Osteoblast (primary cell): ENCODE results near the gene RSPH6A. TPM values are rescaled to one million over a fixed set of nuclear protein-coding genes. Genes with fewer than 3 reads are reported as not detected.

ENCODE experiments used
- DNase-seq: peaks from one replicate; pipeline ENCODE4 v3.0.0; 2011; ENCODE audit warnings: low spot score, mixed read lengths; ENCODE audit not compliant: insufficient read length; ENCODE audit errors: missing footprints
- H2AFZ ChIP-seq: 2 replicates; pipeline ENCODE4 v1.6.0; 2011; ENCODE audit warnings: mild to moderate bottlenecking, low read length
- H3K27ac ChIP-seq: 2 replicates; pipeline ENCODE4 v1.5.1; 2011; ENCODE audit warnings: mild to moderate bottlenecking, low read depth, low read length, moderate library complexity
- H3K27me3 ChIP-seq: 2 replicates; pipeline ENCODE4 v1.6.0; 2012; ENCODE audit warnings: mild to moderate bottlenecking, control low read depth, inconsistent platforms, low read length, moderate library complexity; ENCODE audit not compliant: insufficient read depth
- H3K36me3 ChIP-seq: 2 replicates; pipeline ENCODE4 v1.5.1; 2011; ENCODE audit warnings: mild to moderate bottlenecking, low read length, control low read depth, moderate library complexity; ENCODE audit not compliant: insufficient read depth
- H3K4me1 ChIP-seq: 2 replicates; pipeline ENCODE4 v1.5.1; 2011; ENCODE audit warnings: mild to moderate bottlenecking, low read length, control low read depth, moderate library complexity; ENCODE audit not compliant: insufficient read depth
- H3K4me2 ChIP-seq: 2 replicates; pipeline ENCODE4 v1.6.0; 2011; ENCODE audit warnings: mild to moderate bottlenecking, low read length; ENCODE audit not compliant: insufficient read depth
- H3K4me3 ChIP-seq: fragments of 200-600 bp; sonication (generic); 3 replicates; pipeline ENCODE4 v1.5.1; 2012; ENCODE audit warnings: mild to moderate bottlenecking, low read length, inconsistent platforms; ENCODE audit not compliant: insufficient read depth
- H3K79me2 ChIP-seq: 2 replicates; pipeline ENCODE4 v1.6.0; 2012; ENCODE audit warnings: mild to moderate bottlenecking, low read length, control low read depth, inconsistent platforms; ENCODE audit not compliant: insufficient read depth
- H3K9me3 ChIP-seq: 2 replicates; pipeline ENCODE4 v1.5.1; 2011; ENCODE audit warnings: low read depth, low read length, control low read depth
- H4K20me1 ChIP-seq: 2 replicates; pipeline ENCODE4 v1.6.0; 2012; ENCODE audit warnings: mild to moderate bottlenecking, low read length, control low read depth; ENCODE audit not compliant: insufficient read depth
- total RNA-seq: library from RNA; depleted of rRNA; stranded (reverse); fragments of >200 nt; gene quantifications from 2 replicates; pipeline ENCODE4 v1.2.3, GENCODE V29; 2012
- TF ChIP-seq, protein P1 (sequence below): IDR thresholded peaks from 2 replicates; pipeline ENCODE4 v1.5.1; 2011; ENCODE audit warnings: mild to moderate bottlenecking, low read depth, low read length, moderate library complexity; ENCODE audit errors: extremely low read depth

Gene RSPH6A
- total RNA-seq, 1 donor = under 0.01 TPM

DNA sequence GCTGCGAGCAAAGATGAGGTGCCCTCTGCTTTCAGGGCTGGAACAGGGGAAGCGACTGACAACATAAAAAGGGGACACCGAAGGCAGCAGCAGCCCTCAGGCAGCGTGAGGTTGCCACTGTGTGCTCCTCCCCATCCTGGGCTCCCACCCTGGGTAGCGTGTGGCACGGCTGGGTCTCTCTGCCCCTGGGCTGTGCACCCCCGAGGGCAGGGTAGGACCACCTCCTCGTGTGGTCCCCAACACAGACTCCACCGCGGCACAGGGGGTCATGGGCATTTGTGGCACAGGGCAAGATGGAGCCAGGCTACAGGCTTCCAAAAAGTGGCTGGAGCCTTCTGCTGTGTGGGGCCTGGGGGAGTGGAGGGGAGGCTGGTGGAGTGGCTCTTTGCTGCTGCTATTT is 6.5 kb upstream of the RSPH6A start:
- H4K20me1 ChIP-seq = peaks cover 3% of the 10 kb centered on the region
- no peaks in the 10 kb centered on the region for H3K4me1 ChIP-seq
- no peak overlapping the region for H3K4me3 ChIP-seq
- TF ChIP-seq, protein P1, sequence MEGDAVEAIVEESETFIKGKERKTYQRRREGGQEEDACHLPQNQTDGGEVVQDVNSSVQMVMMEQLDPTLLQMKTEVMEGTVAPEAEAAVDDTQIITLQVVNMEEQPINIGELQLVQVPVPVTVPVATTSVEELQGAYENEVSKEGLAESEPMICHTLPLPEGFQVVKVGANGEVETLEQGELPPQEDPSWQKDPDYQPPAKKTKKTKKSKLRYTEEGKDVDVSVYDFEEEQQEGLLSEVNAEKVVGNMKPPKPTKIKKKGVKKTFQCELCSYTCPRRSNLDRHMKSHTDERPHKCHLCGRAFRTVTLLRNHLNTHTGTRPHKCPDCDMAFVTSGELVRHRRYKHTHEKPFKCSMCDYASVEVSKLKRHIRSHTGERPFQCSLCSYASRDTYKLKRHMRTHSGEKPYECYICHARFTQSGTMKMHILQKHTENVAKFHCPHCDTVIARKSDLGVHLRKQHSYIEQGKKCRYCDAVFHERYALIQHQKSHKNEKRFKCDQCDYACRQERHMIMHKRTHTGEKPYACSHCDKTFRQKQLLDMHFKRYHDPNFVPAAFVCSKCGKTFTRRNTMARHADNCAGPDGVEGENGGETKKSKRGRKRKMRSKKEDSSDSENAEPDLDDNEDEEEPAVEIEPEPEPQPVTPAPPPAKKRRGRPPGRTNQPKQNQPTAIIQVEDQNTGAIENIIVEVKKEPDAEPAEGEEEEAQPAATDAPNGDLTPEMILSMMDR = no peak
- H2AFZ ChIP-seq = no peak overlapping the region
- H3K36me3 ChIP-seq = peaks cover 41% of the 10 kb centered on the region
- H3K79me2 ChIP-seq = no peaks in the 10 kb centered on the region
- H3K27ac ChIP-seq = no peak overlapping the region
- no peak overlapping the region for H3K4me2 ChIP-seq
- no peaks in the 10 kb centered on the region for H3K27me3 ChIP-seq
- no peak for DNase-seq
- H3K9me3 ChIP-seq = no peaks in the 10 kb centered on the region

DNA sequence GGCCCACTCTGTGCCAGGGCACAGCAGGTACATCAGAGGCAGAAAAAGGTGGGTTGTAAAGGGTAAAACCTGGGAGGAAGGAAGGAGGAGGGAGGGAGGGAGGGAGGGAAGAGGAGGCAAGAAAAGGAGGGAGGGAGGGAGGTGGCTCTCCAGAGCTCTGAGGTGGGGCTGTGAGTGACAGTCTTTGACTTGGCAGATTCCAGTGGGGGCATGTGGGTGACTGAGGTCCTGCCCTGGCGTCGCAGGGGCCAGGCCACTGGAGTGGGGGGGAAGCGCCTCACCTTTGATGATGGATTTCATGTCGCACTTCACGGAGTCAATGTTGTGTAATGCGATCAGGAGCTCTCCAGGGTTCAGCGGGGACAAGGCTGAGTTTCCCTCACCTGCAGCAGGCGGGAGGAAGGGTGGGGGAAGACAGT is 6.0 kb upstream of the RSPH6A start:
- H3K27ac ChIP-seq = no peak overlapping the region
- peak; percentile 78 for DNase-seq
- H3K27me3 ChIP-seq = no peaks in the 10 kb centered on the region
- no peaks in the 10 kb centered on the region for H3K4me1 ChIP-seq
- peaks cover 40% of the 10 kb centered on the region for H3K36me3 ChIP-seq
- TF ChIP-seq, protein P1 = no peak
- no peak overlapping the region for H2AFZ ChIP-seq
- peaks cover 3% of the 10 kb centered on the region for H4K20me1 ChIP-seq
- H3K4me2 ChIP-seq = no peak overlapping the region
- H3K9me3 ChIP-seq = no peaks in the 10 kb centered on the region
- no peaks in the 10 kb centered on the region for H3K79me2 ChIP-seq
- no peak overlapping the region for H3K4me3 ChIP-seq

DNA sequence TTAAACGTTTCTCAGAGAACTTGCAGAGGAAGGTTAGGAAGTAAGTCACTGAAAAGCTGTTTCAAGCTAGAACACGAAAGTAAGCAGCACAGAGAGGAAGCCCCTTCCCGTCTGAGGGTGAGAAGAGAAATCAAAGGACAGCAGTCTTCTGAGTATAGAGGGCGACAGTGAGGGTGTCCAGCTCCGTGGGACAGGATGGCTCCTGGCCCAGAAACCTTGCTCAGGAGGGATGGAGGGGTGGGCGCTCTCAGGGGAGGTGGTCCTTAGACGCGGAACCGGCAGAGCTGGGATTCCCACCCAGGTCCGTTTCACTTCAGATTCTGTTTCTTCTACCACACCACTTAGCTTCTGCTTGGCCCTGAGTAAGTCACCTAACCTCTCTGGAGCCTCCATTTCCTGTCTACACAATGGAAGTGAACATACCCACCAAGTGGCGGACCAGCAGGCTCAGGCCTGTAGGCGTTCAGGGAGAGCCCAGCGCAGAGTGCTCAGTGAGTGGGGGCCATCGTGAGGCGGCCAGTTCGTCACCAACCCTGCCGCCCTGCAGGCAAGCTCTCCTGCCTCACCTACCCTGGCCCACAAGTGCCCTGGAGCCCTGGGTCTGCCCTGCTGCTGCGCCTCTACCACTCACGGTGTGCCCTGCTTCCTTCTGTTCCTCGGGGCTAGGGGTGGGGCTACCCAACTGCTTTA is 5.5 kb upstream of the RSPH6A start:
- peak; percentile 72 for DNase-seq
- Histone ChIP-seq H2AFZ (no peak overlapping the region), H3K79me2 (no peaks in the 10 kb centered on the region), H3K27me3 (no peaks in the 10 kb centered on the region), H3K27ac (no peak overlapping the region), H3K4me3 (no peak overlapping the region), H4K20me1 (peaks cover 3% of the 10 kb centered on the region), H3K36me3 (peaks cover 40% of the 10 kb centered on the region), H3K9me3 (no peaks in the 10 kb centered on the region), H3K4me2 (no peak overlapping the region), H3K4me1 (no peaks in the 10 kb centered on the region)
- TF ChIP-seq, protein P1 = no peak

DNA sequence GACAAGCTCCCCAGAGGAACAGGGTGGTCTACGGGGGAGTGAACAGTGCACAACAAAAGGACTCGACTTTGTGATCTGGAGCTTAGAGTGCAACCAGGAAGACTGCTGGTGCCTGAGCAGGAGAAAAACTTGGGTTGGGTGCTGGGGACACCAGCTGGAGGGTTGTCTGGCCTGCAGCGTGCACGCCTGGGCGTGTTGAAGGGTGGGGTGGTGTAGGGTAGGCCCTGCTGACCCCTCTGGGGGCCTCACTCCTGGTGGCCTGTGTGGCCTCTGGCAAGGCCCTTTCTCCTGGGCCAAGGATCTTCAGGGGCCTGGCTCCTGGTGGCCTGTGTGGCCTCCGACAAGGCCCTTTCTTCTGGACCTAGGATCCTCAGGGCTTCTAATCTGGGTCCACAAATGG is 4.7 kb upstream of the RSPH6A start:
- TF ChIP-seq, protein P1 = no peak
- Histone ChIP-seq H3K79me2 (no peaks in the 10 kb centered on the region), H3K4me2 (no peak overlapping the region), H4K20me1 (peaks cover 3% of the 10 kb centered on the region), H3K27ac (no peak overlapping the region), H3K27me3 (no peaks in the 10 kb centered on the region), H3K9me3 (no peaks in the 10 kb centered on the region), H3K36me3 (peaks cover 38% of the 10 kb centered on the region), H3K4me1 (no peaks in the 10 kb centered on the region), H2AFZ (no peak overlapping the region), H3K4me3 (no peak overlapping the region)
- peak; percentile 80 for DNase-seq
